HepG2 (cell line): ENCODE measurements around the gene TYMP. TPM values are rescaled to one million over a fixed set of nuclear protein-coding genes. Genes with fewer than 3 reads are reported as not detected.

Experiments
- ASH2L ChIP-seq: fragments of 300-600, 200-600 bp; sonication (generic); IDR thresholded peaks from 2 replicates; pipeline ENCODE4 v1.7.0; 2017; ENCODE audit warnings: low read depth, mild to moderate bottlenecking, moderate library complexity, mixed read lengths, low read length; ENCODE audit not compliant: insufficient read length
- CHCHD3 ChIP-seq: sonication (generic); formaldehyde crosslinking; IDR thresholded peaks from 2 replicates; pipeline ENCODE4 v1.8.0; 2022; ENCODE audit warnings: mild to moderate bottlenecking, missing genetic modification reagents, moderate library complexity
- KLF12 ChIP-seq: sonication (generic); formaldehyde crosslinking; IDR thresholded peaks from 2 replicates; pipeline ENCODE4 v1.4.0; 2020; ENCODE audit warnings: missing genetic modification reagents, borderline replicate concordance
- MED1 ChIP-seq: sonication (generic); formaldehyde crosslinking; IDR thresholded peaks from 2 replicates; pipeline ENCODE4 v1.4.0; 2020; ENCODE audit warnings: missing genetic modification reagents
- PHF8 ChIP-seq: sonication (generic); formaldehyde crosslinking; IDR thresholded peaks from 2 replicates; pipeline ENCODE4 v1.5.0; 2020; ENCODE audit warnings: missing genetic modification reagents
- RAD21 ChIP-seq: fragments of 450-650 bp; formaldehyde crosslinking; IDR thresholded peaks from 2 replicates; pipeline ENCODE4 v1.5.0; 2020; ENCODE audit warnings: mild to moderate bottlenecking
- RARG ChIP-seq: sonication (generic); formaldehyde crosslinking; IDR thresholded peaks from 2 replicates; pipeline ENCODE4 v1.4.0; 2020; ENCODE audit warnings: low read depth, mild to moderate bottlenecking, missing genetic modification reagents
- SP1 ChIP-seq, 2 experiments: fragments of 450-650 bp in 1 of 2; sonication (generic) in 1 of 2; formaldehyde crosslinking in 1 of 2; IDR thresholded peaks; 2 replicates each; pipeline versions ENCODE4 v1.4.0 to v1.6.1; 2016 to 2020; ENCODE audit warnings: missing genetic modification reagents in 1 of 2
- TOPORS ChIP-seq: sonication (generic); formaldehyde crosslinking; IDR thresholded peaks from 2 replicates; pipeline ENCODE4 v1.8.0; 2023; ENCODE audit warnings: mild to moderate bottlenecking, missing genetic modification reagents
- UBTF ChIP-seq: sonication (generic); formaldehyde crosslinking; IDR thresholded peaks from 2 replicates; pipeline ENCODE4 v1.4.0; 2020; ENCODE audit warnings: mild to moderate bottlenecking, missing genetic modification reagents
- ZBED4 ChIP-seq: sonication (generic); formaldehyde crosslinking; IDR thresholded peaks from 2 replicates; pipeline ENCODE4 v1.4.0; 2020; ENCODE audit warnings: missing genetic modification reagents, borderline replicate concordance
- ZBTB42 ChIP-seq: sonication (generic); formaldehyde crosslinking; IDR thresholded peaks from 2 replicates; pipeline ENCODE4 v1.5.0; 2020; ENCODE audit warnings: mild to moderate bottlenecking, missing genetic modification reagents
- ZFP90 ChIP-seq: sonication (generic); formaldehyde crosslinking; IDR thresholded peaks from 2 replicates; pipeline ENCODE4 v1.8.0; 2022; ENCODE audit warnings: missing genetic modification reagents, mild to moderate bottlenecking, inconsistent platforms, borderline replicate concordance
- ZFY ChIP-seq: sonication (generic); formaldehyde crosslinking; IDR thresholded peaks from 2 replicates; pipeline ENCODE4 v1.4.0; 2020; ENCODE audit warnings: missing genetic modification reagents
- ZNF235 ChIP-seq: sonication (generic); formaldehyde crosslinking; IDR thresholded peaks from 2 replicates; pipeline ENCODE4 v1.8.1; 2023; ENCODE audit warnings: mild to moderate bottlenecking, missing genetic modification reagents, borderline replicate concordance
- ZNF264 ChIP-seq: sonication (generic); formaldehyde crosslinking; IDR thresholded peaks from 2 replicates; pipeline ENCODE4 v1.4.0; 2020; ENCODE audit warnings: missing genetic modification reagents
- ZNF333 ChIP-seq: sonication (generic); formaldehyde crosslinking; IDR thresholded peaks from 2 replicates; pipeline ENCODE4 v1.4.0; 2020; ENCODE audit warnings: mild to moderate bottlenecking, missing genetic modification reagents, borderline replicate concordance
- ZNF562 ChIP-seq: sonication (generic); formaldehyde crosslinking; IDR thresholded peaks from 2 replicates; pipeline ENCODE4 v1.8.0; 2022; ENCODE audit warnings: missing genetic modification reagents, borderline replicate concordance
- ZNF614 ChIP-seq: IDR thresholded peaks from 2 replicates; pipeline ENCODE4 v1.6.1; 2018; ENCODE audit warnings: missing biosample characterization, missing genetic modification reagents, inconsistent platforms, borderline replicate concordance
- polyA plus RNA-seq, 8 experiments: library from polyadenylated mRNA; depleted of rRNA in 3 of 8; stranded (reverse) in 7 of 8; unstranded in 1 of 8; fragments of >200 nt; fragmentation: Illumina TruSeq in 4 of 8; extraction: Trizol in 4 of 8; gene quantifications; 2 replicates each; pipeline versions ENCODE4 v1.2.1 to v1.2.3, GENCODE V29; 2011 to 2016; ENCODE audit warnings: low read depth in 4 of 8, missing spikeins in 1 of 8, mixed read lengths in 1 of 8; ENCODE audit not compliant: insufficient read depth in 1 of 8
- total RNA-seq, 5 experiments: library from RNA; depleted of rRNA; stranded (reverse); fragments of >200 nt; fragmentation: Illumina TruSeq; extraction: Trizol; gene quantifications; 2 replicates each; pipeline ENCODE4 v1.2.3, GENCODE V29; 2016; ENCODE audit warnings: low read depth in 1 of 5
- TF ChIP-seq, protein P1 (sequence below): sonication (generic); formaldehyde crosslinking; IDR thresholded peaks from 2 replicates; pipeline ENCODE4 v1.8.1; 2023; ENCODE audit warnings: mild to moderate bottlenecking, moderate library complexity, missing genetic modification reagents

The TYMP gene
- total and polyA plus RNA-seq, 2 of the 13 experiments (the other 11 are each of a cell fraction or from before 2014, with no cell fraction given), result 3.9 to 4.3 TPM

DNA sequence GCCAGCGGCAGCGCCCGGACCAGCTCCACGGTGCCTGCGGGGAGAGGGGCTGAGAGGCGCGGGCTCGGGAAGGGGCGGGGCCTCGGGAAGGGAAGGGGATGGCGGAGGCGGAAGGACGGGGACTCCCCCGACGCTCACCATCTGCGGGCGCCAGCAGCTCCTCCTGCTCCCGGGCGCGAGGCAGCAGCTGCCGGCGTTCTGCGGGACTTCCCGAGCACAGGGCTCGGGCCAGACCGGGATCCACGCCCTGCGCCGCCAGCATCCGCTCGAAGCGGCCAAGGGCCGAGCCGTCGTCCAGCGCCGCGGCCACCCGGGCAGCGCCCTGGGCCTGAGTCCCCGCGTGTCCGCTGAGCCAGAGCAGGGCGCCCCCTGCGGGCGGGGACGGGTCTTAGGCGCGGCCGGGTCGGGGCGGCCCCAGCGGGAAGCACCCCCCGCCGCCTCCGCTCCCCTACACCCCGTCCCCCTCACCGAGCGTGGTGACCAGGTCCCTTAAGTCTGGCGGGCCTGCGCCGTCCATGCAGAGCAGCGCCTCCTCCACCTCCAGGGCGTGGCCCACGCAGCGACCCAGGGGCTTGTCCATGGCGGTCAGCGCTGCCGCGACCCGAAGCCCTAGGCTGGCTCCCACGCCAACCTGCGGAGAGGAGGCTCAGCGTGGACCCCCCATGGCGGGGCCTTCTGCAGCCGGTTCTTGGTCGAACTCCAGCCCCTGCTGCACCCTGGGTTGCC lies 3.5 kb downstream of the TYMP start (continued):
- TF ChIP-seq UBTF (CRISPR knock-in tag) (peak; percentile 22; the same call in 1 of the 2 replicates), ZNF562 (0 out of 2 replicates have a peak, but pooled peaks have one; percentile 53), ZBED4 (CRISPR knock-in tag) (no peak), CHCHD3 (CRISPR knock-in tag) (0 out of 2 replicates have a peak, but pooled peaks have one; percentile 65), ZBTB42 (CRISPR knock-in tag) (no peak), KLF12 (CRISPR knock-in tag) (0 out of 2 replicates have a peak, but pooled peaks have one; percentile 54), ZNF264 (CRISPR knock-in tag) (0 out of 2 replicates have a peak, but pooled peaks have one; percentile 35), MED1 (no peak), SP1 (IDR thresholded peaks at IDR 0.05) (no peak), SP1 (CRISPR knock-in tag; IDR thresholded peaks at IDR 0.05) (0 out of 2 replicates have a peak, but pooled peaks have one; percentile 16), ASH2L (peak; percentile 44), ZNF333 (CRISPR knock-in tag) (peak; percentile 13; the same call in 1 of the 2 replicates), ZFP90 (peak; percentile 44; the same call in 1 of the 2 replicates), ZNF614 (CRISPR knock-in tag) (0 out of 2 replicates have a peak, but pooled peaks have one; percentile 4), RARG (CRISPR knock-in tag) (peak; percentile 88; the same call in 1 of the 2 replicates), TOPORS (0 out of 2 replicates have a peak, but pooled peaks have one; percentile 40), ZFY (CRISPR knock-in tag) (peak; percentile 74), PHF8 (CRISPR knock-in tag) (peak; percentile 45), ZNF235 (CRISPR knock-in tag) (0 out of 2 replicates have a peak, but pooled peaks have one; percentile 22), RAD21 (CRISPR knock-in tag) (peak; percentile 46; the same call in 1 of the 2 replicates)
- TF ChIP-seq, protein P1, sequence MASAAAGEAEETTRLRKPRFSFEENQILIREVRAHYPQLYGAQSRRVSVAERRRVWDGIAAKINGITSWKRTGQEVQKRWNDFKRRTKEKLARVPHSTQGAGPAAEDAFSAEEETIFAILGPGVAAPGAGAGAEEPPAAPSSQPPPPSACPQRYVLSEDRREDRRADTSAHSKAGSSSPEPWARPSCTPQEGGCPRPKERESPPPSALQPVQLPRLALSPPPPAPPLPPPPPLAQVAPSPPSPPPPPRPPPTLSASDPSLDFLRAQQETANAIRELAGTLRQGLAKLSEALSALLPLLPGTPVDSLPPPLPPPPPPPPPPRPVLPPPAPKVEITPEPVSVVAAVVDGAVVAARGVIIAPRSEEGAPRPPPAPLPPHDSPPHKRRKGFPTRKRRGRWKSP (CRISPR knock-in tag), result peak; percentile 8; the same call in 1 of the 2 replicates
